Right ventricle myocardium superior (tissue), 1 donor: ENCODE data around the gene CDK5R1. TPM values are rescaled to one million over a fixed set of nuclear protein-coding genes. Genes with fewer than 3 reads are reported as not detected.
"Not testable (repeated sequence)": the region's sequence is repeated elsewhere in the genome, so short reads cannot be mapped to it uniquely, and the experiment has no call there.

Source experiments
- ATAC-seq: fragments of 200-7000 bp; cut with Tn5 transposase; one replicate; pipeline ENCODE4 v1.9.1; 2020; ENCODE audit warnings: mild to moderate bottlenecking; ENCODE audit not compliant: poor library complexity
- DNase-seq: peaks from one replicate; pipeline ENCODE4 v3.0.0-alpha.2; 2020
- intact Hi-C: fragments of 100-400 bp; cut with DNase I; formaldehyde crosslinking; loops from one replicate; pipeline ENCODE4 v1.11.2; 2022
- long read RNA-seq: library from polyadenylated mRNA; unstranded; transcript quantifications from one replicate; pipeline ENCODE4 v2.0.0, GENCODE V29; 2021
- total RNA-seq: library from RNA; stranded (reverse); fragmentation: NEBNext Ultra II Directional; extraction: Animal tissue kit (Norgen Biotek cat#: 25700); gene quantifications from one replicate; pipeline ENCODE4 v1.2.1, GENCODE V29; 2021
- donor health status: DM: no; HTN: yes; CAD: no; lungs with severe emphysema.

The CDK5R1 gene
- total RNA-seq, result 1.4 TPM
- long read RNA-seq, full-length matches to known transcripts, result 3 of 4 reads
- long read RNA-seq, partial matches to known transcripts, result 0 of 4 reads
- long read RNA-seq, other reads (novel, unspliced or antisense), result 1 of 4 reads

- ATAC-seq (peak; percentile 48), DNase-seq (peak; percentile 81)
- intact Hi-C loops, result loop anchor here (10.0 kb wide), 1 partner anchor 268 kb away; no protein-coding TSS in a partner anchor
These were observed at the start of gene CDK5R1 for GRCh38 chr17:32486701-32487472. Gene CDK5R1, plus strand, starts transcription at chr17:32486993. Its CDS starts 628 bp downstream, at chr17:32487621.

GRCh38 chr17:32440722-32441121 is 46.1 kb upstream of the CDK5R1 start:
- intact Hi-C loops, result no loop called here
- DNase-seq (no peak), ATAC-seq (no peak)

GRCh38 chr17:32441886-32442285 is 44.9 kb upstream of the CDK5R1 start:
- ATAC-seq, result no peak
- DNase-seq, result no peak
- intact Hi-C loops, result no loop called here

- DNase-seq, result peak; percentile 43
- no peak for ATAC-seq
These were observed 42.9 kb upstream of the CDK5R1 start for GRCh38 chr17:32443827-32444300.

GRCh38 chr17:32444301-32445073 is 42.3 kb upstream of the CDK5R1 start, which contains the start of gene PSMD11:
Gene PSMD11, plus strand, starts transcription at chr17:32444510. Its CDS starts 14 bp downstream, at chr17:32444524.
- peak; percentile 99 for DNase-seq
- intact Hi-C loops, result no loop called here
- peak; percentile 99 for ATAC-seq

More at GRCh38 chr17:32443827-32444300, 42.9 kb upstream of the CDK5R1 start:
- intact Hi-C loops, result no loop called here

- DNase-seq (no peak), ATAC-seq (peak; percentile 51)
- intact Hi-C loops, result no loop called here
These were observed 41.7 kb upstream of the CDK5R1 start for GRCh38 chr17:32445074-32445415.

GRCh38 chr17:32445497-32445896 is 41.3 kb upstream of the CDK5R1 start:
- no peak for DNase-seq
- intact Hi-C loops, result no loop called here
- ATAC-seq, result no peak

GRCh38 chr17:32445971-32446370 is 40.8 kb upstream of the CDK5R1 start:
- intact Hi-C loops, result no loop called here
- DNase-seq, result no peak
- no peak for ATAC-seq

GRCh38 chr17:32446949-32447348 is 39.8 kb upstream of the CDK5R1 start:
- no peak for DNase-seq
- intact Hi-C loops, result no loop called here
- ATAC-seq, result no peak

GRCh38 chr17:32449963-32450362 is 36.8 kb upstream of the CDK5R1 start:
- DNase-seq (no peak), ATAC-seq (no peak)
- intact Hi-C loops, result no loop called here

- intact Hi-C loops, result not testable (repeated sequence)
These were observed 36.4 kb upstream of the CDK5R1 start for GRCh38 chr17:32450379-32450778.

GRCh38 chr17:32451879-32452278 is 34.9 kb upstream of the CDK5R1 start:
- intact Hi-C loops, result no loop called here
- ATAC-seq (no peak), DNase-seq (no peak)

More at GRCh38 chr17:32450379-32450778, 36.4 kb upstream of the CDK5R1 start:
- DNase-seq, ATAC-seq: not testable (repeated sequence)

GRCh38 chr17:32452281-32452680 is 34.5 kb upstream of the CDK5R1 start:
- DNase-seq (no peak), ATAC-seq (no peak)
- intact Hi-C loops, result no loop called here

- DNase-seq, result no peak
- intact Hi-C loops, result no loop called here
- ATAC-seq, result no peak
These were observed 33.4 kb upstream of the CDK5R1 start for GRCh38 chr17:32453370-32453769.

- intact Hi-C loops, result no loop called here
- no peak for ATAC-seq
- no peak for DNase-seq
These were observed 28.4 kb upstream of the CDK5R1 start for GRCh38 chr17:32458371-32458770.

GRCh38 chr17:32460054-32460453 is 26.7 kb upstream of the CDK5R1 start:
- no peak for DNase-seq
- ATAC-seq, result no peak
- intact Hi-C loops, result no loop called here

- ATAC-seq (no peak), DNase-seq (no peak)
- intact Hi-C loops, result no loop called here
These were observed 25.3 kb upstream of the CDK5R1 start for GRCh38 chr17:32461498-32461852.

- no peak for DNase-seq
- peak; percentile 66 for ATAC-seq
- intact Hi-C loops, result no loop called here
These were observed 24.8 kb upstream of the CDK5R1 start for GRCh38 chr17:32461853-32462617.

- ATAC-seq (no peak), DNase-seq (no peak)
- intact Hi-C loops, result no loop called here
These were observed 23.5 kb upstream of the CDK5R1 start for GRCh38 chr17:32463304-32463703.
